Fibroblast of lung (primary cell): ENCODE data around the gene GPR152.

ENCODE experiments used
- CTCF ChIP-seq, 2 donors: IDR thresholded peaks in 1 of 2; conservative IDR thresholded peaks in 1 of 2; 1 replicate in 1 of 2; 2 replicates in 1 of 2; pipeline ENCODE4 v1.5.1; 2011 to 2012; ENCODE audit warnings: low read length in 2 of 2, control low read depth in 1 of 2, inconsistent platforms in 1 of 2, low read depth in 1 of 2, mild to moderate bottlenecking in 1 of 2
- EZH2 ChIP-seq: IDR thresholded peaks from 2 replicates; pipeline ENCODE4 v1.5.1; 2012; ENCODE audit warnings: low read length, control low read depth, mild to moderate bottlenecking; ENCODE audit errors: missing control alignments

GRCh38 chr11:67410984-67411784, 41.3 kb downstream of the GPR152 start:
- TF ChIP-seq CTCF (conservative IDR thresholded peaks at IDR 0.05 in 1 of 2, IDR thresholded peaks at IDR 0.05 in 1 of 2; ENCODE audit: low read depth in 1 of 2, low read length in 2 of 2) (no peak), EZH2 (no peak)
